ENCODE data around the gene GDNF. TPM values are rescaled to one million over a fixed set of nuclear protein-coding genes. Genes with fewer than 3 reads are reported as not detected.

Gene GDNF
- total RNA-seq, 1 donor from 2014 or later = 1.1 TPM

DNA sequence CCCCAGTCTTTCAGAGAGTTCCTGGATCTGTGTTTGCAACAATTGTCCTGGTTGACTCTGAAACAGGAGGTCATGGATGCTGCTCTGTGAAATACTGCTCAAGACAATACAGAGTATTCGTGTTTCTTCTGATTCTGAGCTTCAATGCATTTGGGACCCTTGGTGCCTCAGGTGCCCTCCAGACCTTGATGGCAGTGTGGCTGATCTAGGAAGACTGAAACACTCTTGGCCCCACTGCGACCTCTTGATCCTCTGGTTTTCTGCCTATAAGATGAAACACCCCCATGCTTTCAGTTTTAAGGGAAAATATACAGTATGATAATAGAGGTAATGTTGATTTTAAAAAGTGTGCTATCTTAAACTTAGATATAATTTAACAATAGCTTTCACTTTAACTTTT is 67.6 kb downstream of the GDNF start:
- H3K27ac Mint-ChIP-seq (ENCODE audit: unreplicated experiment) = peak overlapping the region; percentile 76
- H3K27me3 Mint-ChIP-seq (ENCODE audit: low read depth) = no peaks in the 10 kb centered on the region
- H3K4me3 Mint-ChIP-seq (ENCODE audit: unreplicated experiment) = no peak overlapping the region
- TF ChIP-seq, protein P1, sequence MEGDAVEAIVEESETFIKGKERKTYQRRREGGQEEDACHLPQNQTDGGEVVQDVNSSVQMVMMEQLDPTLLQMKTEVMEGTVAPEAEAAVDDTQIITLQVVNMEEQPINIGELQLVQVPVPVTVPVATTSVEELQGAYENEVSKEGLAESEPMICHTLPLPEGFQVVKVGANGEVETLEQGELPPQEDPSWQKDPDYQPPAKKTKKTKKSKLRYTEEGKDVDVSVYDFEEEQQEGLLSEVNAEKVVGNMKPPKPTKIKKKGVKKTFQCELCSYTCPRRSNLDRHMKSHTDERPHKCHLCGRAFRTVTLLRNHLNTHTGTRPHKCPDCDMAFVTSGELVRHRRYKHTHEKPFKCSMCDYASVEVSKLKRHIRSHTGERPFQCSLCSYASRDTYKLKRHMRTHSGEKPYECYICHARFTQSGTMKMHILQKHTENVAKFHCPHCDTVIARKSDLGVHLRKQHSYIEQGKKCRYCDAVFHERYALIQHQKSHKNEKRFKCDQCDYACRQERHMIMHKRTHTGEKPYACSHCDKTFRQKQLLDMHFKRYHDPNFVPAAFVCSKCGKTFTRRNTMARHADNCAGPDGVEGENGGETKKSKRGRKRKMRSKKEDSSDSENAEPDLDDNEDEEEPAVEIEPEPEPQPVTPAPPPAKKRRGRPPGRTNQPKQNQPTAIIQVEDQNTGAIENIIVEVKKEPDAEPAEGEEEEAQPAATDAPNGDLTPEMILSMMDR (IDR thresholded peaks at IDR 0.05) = no peak
- DNase-seq (ENCODE audit: low spot score) = no peak
- peaks cover 49% of the 10 kb centered on the region for H3K4me1 Mint-ChIP-seq (ENCODE audit: low read depth)
- H3K9me3 Mint-ChIP-seq (ENCODE audit: low read depth) = peaks cover 4% of the 10 kb centered on the region
- H3K36me3 Mint-ChIP-seq (ENCODE audit: low read depth) = no peaks in the 10 kb centered on the region

DNA sequence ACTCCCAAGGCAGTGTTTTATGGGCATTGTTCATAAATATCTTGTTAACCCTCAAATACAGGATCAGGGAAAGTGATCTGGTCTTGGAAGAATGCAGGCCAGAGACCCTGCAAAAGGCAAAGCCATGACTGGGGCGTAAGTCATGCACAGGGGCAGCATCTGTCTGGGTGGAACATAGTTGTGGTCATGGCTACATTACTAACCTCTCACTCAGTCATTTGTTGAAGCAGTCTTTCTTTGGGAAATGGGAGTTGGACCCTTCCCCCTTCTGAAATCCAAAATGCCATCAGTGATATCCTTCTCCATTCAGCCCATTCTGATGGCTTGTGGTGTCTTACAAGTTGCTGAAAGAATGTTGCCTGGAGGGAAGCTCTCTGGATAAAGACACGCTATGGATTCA is 68.1 kb downstream of the GDNF start:
- Mint-ChIP-seq H3K4me1 (ENCODE audit: low read depth) (peaks cover 44% of the 10 kb centered on the region), H3K9me3 (ENCODE audit: low read depth) (peaks cover 4% of the 10 kb centered on the region), H3K27me3 (ENCODE audit: low read depth) (no peaks in the 10 kb centered on the region), H3K27ac (ENCODE audit: unreplicated experiment) (peak overlapping the region; percentile 76), H3K36me3 (ENCODE audit: low read depth) (no peaks in the 10 kb centered on the region), H3K4me3 (ENCODE audit: unreplicated experiment) (no peak overlapping the region)
- TF ChIP-seq, protein P1 (IDR thresholded peaks at IDR 0.05) = no peak
- DNase-seq (ENCODE audit: low spot score) = no peak

- Mint-ChIP-seq H3K4me1 (ENCODE audit: low read depth) (peaks cover 41% of the 10 kb centered on the region), H3K27me3 (ENCODE audit: low read depth) (no peaks in the 10 kb centered on the region), H3K36me3 (ENCODE audit: low read depth) (no peaks in the 10 kb centered on the region), H3K9me3 (ENCODE audit: low read depth) (peaks cover 4% of the 10 kb centered on the region), H3K27ac (ENCODE audit: unreplicated experiment) (peak overlapping the region; percentile 76), H3K4me3 (ENCODE audit: unreplicated experiment) (no peak overlapping the region)
- TF ChIP-seq, protein P1 (IDR thresholded peaks at IDR 0.05) = no peak
- no peak for DNase-seq (ENCODE audit: low spot score)
Measured at GRCh38 chr5:37771203-37771611, 68.6 kb downstream of the GDNF start.

DNA sequence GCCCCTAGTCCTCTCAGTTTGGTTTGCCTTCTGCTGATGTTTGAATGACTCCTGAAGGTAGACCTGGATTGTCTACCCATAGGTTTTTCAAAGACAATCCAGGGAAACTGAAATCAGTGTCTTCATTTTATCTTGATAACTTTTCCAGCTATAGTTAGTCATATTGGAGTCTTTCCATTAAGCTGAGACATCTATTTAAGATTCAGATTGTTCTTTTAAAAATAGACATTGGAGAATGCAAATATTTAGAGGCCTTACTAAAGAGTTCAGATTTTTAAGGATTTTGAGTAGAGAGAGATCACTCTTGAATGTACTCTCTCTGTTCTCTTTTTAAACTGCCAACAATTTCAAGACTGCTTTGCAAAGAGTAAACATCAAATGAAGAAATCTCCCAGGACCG is 69.1 kb downstream of the GDNF start:
- Mint-ChIP-seq H3K36me3 (ENCODE audit: low read depth) (no peaks in the 10 kb centered on the region), H3K27ac (ENCODE audit: unreplicated experiment) (peak overlapping the region; percentile 76), H3K9me3 (ENCODE audit: low read depth) (peaks cover 4% of the 10 kb centered on the region), H3K4me1 (ENCODE audit: low read depth) (peaks cover 38% of the 10 kb centered on the region), H3K4me3 (ENCODE audit: unreplicated experiment) (no peak overlapping the region), H3K27me3 (ENCODE audit: low read depth) (no peaks in the 10 kb centered on the region)
- DNase-seq (ENCODE audit: low spot score) = no peak
- TF ChIP-seq, protein P1 (IDR thresholded peaks at IDR 0.05) = no peak

DNA sequence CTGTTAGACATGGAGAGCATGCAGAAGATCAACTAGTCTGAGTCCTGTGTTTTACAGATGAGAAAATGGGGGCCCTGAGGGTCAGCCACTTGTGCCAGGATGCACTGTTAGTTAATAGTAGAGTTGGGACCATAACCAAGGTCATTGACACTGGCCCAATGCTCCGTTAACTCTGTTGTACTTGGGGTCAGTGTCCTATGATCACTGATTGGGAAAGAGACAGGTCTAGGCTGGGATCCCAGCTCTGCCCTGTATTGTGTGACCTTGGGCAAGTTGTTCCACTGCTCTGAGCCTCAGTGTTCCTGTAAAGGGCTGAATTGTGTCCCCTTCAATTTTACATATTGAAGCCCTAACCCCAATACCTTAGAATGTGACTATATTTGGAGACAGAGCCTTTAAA is 70.0 kb downstream of the GDNF start:
- TF ChIP-seq, protein P1 (IDR thresholded peaks at IDR 0.05) = no peak
- DNase-seq (ENCODE audit: low spot score) = no peak
- H3K36me3 Mint-ChIP-seq (ENCODE audit: low read depth) = no peaks in the 10 kb centered on the region
- H3K4me3 Mint-ChIP-seq (ENCODE audit: unreplicated experiment) = no peak overlapping the region
- no peaks in the 10 kb centered on the region for H3K27me3 Mint-ChIP-seq (ENCODE audit: low read depth)
- peak overlapping the region; percentile 17 for H3K27ac Mint-ChIP-seq (ENCODE audit: unreplicated experiment)
- peaks cover 38% of the 10 kb centered on the region for H3K4me1 Mint-ChIP-seq (ENCODE audit: low read depth)
- peaks cover under 1% of the 10 kb centered on the region for H3K9me3 Mint-ChIP-seq (ENCODE audit: low read depth)
